IPS-NIHi7 (cell line): ENCODE results near the gene FNDC3B.
A peak's percentile ranks its signal among the peaks of the same experiment; 100 is the strongest.

ENCODE experiments used
- DNase-seq: peaks from one replicate; pipeline ENCODE4 v3.0.0; 2012; ENCODE audit warnings: mixed read lengths; ENCODE audit errors: extremely low spot score

FNDC3B gene

DNA sequence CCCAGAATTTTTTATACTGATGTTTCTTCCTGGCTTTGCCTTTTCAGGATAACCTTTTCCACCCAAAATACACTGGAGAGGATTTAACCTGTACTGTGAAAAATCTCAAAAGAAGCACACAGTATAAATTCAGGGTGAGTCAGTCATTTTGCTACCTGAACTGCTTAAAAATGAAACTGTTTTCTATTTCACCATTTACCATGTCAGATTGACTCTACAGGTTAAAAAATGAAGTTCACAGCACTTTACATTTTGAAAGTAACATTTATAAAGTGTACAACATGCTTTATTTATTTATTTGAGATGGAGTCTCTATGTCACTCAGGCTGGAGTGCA lies 293.6 kb downstream of the FNDC3B start:
- no peak for DNase-seq

DNA sequence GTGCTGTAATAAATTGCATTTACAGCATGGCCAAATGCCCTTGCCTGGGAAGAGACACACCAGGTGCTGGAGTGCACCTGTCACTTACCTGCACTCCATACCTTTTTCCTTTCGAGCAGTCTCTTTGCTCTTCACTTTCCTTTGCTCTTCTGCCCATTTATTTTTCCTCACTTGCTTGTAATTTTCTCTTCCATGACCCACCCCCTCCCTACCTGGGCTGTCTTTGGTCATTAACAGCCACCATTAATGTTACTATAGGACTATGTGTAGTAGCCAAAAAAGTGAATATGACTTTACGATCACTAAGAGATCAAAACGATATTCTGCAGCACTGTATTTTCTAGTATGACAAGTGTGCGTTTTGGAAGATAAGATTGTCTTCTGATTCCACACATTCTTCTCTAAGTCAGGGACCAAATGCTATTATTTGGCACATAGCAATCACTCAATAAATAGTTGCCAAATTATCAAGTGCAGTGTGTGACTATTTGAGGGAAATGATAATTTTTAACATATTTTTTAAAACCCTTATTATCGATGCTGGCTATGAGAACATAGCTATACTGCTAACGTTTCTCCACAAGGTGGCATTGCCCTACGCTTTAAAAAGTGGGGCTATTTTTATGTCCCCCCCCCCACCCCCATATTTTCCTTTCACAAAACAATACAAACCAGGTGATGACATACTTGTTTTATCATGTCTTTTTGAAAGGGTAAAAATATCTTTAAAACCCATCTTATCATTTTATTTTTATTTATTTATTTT lies 294.5 kb downstream of the FNDC3B start:
- DNase-seq: no peak

DNA sequence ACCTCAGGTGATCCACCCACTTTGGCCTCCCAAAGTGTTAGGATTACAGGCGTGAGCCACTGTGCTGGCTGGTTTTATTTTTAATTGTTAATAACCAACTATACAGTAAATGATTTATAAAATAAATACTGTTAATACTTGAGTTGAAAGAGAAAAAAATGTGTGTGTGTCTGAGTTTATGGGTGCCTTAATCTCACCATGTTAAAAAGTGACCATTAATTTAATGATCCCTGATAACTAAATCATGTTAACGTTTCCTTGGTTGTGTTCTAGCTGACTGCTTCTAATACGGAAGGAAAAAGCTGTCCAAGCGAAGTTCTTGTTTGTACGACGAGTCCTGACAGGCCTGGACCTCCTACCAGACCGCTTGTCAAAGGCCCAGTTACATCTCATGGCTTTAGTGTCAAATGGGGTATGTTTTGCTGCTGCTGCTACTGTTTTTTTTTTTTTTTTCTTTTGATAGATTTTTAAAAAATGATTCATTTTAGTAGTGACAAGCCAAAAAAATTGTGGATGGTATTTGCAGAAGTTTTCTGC lies 295.4 kb downstream of the FNDC3B start:
- DNase-seq: no peak

DNA sequence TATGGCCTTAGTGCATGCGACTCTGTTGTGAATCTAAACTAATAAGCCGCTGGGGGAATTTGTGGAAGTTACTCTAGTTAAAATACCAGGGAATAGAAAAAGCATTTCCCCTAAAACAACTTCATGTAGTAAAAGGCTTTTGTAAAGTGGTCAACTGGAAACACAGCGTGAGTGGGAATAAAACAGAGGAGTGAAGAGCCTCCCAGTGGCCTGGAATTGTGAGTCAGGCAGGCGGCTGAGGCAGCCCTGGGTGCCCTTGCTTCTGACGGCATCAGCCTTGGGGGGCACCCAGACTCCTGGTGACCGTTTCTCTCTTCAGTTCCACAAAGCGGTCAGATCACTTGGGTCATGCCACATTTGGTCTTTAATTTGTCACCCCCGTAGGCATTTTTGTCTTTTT lies 300.5 kb downstream of the FNDC3B start:
- DNase-seq: no peak

DNA sequence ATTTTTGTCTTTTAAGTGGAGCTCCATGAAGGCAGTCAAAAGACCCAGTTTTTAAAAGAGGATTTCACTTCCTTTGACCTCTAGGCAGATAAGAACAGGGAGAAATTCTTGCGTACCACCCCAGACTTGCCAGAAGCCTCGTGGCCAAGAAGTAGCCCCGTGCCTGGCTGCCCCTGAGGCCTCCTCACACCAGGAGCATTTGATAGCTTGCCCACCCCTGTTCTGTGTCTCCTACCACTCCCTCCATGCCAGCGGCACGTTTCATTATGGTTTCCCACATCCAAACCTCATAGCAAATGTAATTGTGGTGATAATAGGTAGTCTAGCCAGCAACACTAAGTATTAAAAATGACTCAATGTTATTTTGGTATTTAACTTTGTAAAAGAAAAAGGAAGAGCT lies 301.2 kb downstream of the FNDC3B start:
- no peak for DNase-seq

DNA sequence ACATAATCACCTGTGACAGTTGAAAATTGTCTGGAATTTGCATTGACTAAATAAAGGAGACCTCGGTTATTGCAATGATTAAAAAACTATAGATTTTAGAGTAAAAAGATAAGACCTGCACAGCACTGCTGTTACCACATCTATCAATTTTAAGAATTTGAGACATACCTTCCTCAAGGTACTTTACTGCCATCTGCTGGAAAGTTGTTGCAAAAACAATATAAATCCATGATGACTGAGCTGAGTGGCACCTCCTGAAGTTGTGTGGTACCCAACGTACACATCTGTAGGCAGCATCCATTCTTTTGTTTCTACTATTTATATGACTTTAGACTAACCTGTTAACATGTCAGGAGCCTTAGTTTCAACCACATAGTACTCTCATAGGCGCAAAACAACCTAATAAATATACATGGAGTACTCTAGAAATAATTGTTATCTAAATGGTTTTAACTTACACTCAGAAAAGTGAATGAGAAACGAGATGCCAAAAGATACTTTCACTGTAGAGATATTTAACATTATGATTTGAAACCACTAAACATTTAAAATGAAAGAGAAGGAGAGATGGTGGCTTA lies 302.2 kb downstream of the FNDC3B start:
- DNase-seq: peak; percentile 39

DNA sequence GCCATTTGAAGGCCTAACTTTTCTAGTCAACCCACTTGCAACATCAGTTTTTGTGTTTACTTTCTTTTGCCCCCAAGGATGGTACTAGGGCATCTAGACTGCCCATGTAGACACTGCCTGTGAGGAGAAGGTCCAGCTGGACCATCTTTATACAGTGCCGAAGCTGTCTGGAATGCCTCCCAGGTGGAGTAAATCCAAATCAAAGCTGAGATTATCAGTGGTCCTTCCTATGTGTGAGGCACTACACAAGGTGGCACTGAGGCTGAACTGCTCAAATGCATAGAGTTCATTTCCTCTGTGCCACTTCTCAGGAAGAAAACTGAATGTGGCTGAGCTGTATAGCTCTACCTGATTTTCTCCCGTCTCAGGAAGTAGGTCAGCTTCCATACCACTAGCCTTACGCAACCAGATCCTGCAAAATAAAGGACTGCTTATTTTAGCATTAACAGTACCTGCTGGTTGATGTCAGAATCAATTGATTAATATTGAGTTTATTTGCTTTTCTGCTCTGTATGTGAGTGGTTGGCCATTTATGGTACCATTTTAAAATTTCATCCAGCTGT lies 302.8 kb downstream of the FNDC3B start:
- no peak for DNase-seq

DNA sequence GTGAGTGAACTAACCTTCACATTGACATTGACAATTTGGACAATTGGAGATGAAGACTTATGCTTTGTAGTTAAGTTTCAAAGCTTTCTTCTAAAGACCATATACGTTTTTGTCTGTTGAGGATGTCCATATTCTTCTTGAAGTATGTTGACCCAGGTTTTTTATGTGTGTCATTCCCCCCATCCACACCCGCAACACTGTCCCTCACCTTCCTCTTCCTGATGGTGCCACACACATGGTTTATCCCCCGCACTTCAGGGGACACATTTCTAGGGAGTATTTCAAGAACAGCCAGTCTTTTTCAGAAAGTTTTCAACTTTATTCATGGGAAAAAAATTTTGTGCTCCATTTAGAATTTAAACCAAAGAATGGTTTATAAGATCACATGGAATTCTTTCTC lies 303.7 kb downstream of the FNDC3B start:
- DNase-seq: no peak

DNA sequence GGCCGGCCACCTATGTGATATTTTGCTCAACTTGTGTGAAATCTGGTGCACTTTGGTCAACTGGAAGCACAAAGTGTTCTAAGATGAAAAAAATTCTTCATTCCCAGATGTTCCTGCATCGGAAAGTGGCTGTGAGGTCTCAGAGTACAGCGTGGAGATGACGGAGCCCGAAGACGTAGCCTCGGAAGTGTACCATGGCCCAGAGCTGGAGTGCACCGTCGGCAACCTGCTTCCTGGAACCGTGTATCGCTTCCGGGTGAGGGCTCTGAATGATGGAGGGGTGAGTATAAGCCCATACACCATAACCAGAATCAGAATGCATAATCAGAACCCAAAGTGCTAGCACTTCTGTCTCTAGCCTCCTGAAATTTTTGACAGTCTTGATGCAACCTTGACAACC lies 304.6 kb downstream of the FNDC3B start:
- no peak for DNase-seq

DNA sequence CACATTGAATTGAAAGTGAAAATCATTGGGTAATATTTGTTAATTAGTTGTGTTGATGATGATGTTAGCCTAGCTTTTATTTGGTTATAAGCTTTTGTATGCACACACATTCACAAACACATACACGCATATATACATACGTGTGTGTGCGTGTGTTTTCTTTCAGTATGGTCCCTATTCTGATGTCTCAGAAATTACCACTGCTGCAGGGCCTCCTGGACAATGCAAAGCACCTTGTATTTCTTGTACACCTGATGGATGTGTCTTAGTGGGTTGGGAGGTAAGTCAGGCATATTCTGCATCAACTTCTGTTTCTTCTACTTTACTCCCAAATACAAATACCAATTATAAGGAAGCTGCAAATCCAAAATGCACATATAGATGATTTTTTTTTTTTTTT lies 306.8 kb downstream of the FNDC3B start:
- no peak for DNase-seq

DNA sequence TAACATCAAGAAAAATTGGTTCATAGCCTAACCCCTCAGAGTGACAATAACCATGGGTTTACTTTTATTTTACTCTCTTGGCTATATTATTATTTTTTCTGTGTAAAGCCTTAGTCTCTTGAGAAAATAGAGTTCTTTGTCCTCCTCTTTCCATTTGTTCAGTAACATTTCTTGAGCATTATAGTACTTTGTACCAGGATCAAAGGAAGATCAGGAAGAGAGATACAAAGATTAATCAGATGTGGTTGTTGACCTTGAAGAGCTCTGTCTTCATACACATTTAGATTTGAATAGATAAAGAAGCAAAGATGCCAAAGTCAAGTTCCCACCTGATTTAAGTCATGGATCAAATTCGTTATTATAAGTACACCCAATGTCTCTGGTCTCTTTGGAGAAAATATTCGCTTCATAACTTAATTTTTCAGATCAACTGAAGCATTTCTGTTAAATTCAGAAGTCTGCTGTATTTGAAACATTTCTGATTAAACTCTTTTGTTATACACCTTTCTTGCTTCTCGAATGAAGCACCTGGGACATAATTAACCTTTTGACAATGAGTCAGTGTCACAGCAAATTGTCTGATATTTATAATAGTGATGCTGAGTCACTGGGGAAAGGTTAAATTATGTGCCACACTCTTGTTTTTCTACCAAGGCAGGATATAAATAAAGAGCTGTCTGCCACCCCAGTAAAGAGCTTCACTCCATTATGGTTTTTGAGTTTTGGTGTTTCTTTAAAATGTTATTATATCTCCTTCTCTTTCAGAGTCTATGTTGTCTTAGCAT lies 308.7 kb downstream of the FNDC3B start:
- DNase-seq: no peak

DNA sequence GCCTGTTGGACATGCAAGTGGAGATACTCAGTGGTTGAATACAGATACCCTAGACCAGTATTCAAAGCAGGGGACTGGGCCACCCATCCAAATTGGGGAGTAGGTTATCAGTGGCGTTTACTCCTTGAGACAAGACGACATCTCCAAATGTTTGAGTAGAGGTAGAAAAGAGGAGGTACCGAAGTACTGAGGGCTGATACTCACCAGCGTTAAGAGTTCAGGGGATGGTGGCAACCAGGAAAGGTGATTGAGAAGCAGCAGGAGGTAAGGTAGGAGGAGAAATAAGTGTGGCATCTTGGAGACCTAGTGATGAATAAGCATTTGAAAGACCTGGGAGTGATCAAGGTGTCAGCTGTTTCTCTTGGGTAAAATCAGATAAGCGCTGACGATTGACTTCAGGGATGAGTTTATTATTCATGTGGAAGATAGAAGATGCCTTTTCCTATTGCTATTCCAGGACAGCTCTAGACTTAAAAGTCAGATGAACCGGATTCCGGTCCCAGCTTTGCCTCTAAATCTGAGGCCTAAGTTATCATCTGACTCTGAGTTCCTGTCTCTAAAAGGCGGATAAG lies 312.6 kb downstream of the FNDC3B start:
- DNase-seq: no peak

DNA sequence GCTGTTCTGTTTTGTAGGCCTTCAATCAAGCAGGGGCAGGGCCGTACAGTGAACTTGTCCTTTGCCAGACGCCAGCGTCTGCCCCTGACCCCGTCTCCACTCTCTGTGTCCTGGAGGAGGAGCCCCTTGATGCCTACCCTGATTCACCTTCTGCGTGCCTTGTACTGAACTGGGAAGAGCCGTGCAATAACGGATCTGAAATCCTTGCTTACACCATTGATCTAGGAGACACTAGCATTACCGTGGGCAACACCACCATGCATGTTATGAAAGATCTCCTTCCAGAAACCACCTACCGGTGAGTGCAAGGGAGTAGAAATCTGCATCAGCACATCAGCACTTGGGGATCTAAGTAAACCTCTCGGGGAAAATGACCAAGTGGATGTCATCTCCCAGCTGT lies 313.4 kb downstream of the FNDC3B start:
- no peak for DNase-seq

DNA sequence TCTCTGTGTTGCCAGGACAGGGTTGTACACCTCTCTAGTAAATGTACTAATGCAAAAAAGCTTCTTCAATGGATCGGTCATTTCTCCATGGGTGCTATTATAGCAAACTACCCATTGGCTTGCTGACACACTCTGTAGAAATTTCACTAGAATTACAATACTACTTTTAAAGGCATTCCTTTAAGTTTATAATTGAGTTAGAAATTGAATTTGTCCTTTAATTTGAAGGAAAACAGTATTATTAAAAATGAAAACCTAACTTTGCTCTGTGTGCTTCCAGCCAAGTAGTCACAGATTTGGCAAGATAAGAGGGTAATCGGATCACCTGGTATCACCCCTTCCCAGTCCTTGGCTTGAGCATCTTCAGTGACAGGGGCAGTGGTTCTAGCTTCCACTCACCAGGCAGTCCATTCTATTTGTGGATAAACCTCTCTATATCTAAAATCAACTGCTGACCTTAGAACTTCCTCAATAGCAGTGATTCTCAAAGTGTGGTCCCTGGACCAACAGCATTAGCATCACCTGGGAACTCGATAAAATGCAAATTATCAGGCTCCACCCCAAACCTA lies 315.6 kb downstream of the FNDC3B start:
- DNase-seq: no peak

DNA sequence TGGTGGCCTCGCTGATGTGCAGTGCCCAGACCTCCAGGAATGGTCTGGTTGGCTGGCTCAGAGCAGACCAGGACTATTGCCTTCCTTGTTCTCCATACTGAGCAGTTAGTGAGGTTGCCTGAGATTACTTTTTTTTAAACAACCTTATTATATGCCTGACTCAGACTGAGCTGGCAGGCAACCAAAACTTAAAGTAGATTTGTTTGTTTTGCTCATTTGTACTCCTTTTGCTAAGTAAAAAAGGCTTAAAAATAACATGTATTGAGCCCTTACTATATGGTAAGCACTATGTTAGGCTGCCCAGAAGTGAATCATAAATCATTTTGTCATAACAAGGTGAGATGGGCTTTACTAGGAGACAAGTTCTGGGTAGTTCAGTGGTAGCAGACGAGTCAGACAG lies 316.5 kb downstream of the FNDC3B start:
- DNase-seq: no peak

DNA sequence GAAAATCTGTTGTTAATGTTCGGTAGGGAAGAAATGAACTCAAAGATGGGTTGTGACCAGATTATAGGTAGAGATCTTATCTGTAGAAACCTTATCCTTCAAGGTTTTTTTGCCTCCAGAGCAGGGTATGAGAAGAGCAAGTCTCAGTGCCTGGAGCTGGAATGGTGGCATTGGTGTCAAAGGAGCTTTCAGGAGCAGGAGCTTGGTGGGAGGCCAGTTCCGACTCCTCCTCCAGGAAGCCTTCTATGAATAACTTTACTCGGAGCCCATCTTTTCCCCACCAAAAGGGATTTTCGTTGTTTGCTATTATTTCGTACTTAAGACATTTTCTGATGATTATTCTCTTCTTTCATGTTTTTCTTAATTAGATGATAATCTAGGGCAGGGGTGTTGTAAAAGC lies 317.0 kb downstream of the FNDC3B start:
- DNase-seq: no peak

DNA sequence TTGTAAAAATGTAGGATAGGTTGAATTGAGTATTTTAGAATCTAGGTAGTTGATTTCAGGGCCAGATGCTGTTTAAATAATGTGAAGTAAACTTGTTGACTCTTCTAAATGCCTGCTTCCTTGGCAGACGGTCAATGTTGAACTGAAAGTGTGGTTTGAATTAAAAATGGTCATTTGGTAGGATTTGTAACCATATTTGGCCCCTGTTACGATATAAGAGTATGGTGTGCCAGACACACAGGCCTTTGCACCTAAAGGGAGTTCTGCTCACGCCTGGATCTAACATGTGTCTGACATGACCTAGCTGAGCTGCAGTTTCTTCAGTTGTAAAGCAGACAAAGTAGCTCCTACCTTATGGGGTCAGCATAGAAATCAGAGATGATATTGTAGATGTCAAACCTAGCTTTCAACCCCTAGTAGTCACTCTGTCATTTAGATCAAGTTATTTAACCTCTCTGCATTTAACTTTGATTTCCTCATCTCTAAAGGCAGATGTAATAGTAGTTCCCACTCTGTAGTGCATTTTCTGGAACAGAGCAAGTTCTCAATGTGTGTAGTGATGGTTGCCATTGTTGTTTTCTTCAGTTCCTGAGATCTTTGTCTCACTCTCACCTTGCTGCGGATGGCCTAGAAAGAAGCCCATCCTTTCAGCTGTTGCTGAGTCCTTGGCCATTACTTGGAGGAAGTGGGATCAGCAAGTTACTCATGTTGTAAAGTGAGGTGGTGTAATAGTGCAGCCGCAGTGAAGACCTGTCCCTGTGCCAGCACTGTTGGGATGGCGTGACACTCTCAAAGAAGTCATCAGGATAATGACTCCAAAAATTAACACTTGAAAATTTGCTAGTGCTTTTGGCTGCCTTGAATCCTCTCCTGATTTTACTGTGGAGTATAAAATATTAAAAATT lies 318.7 kb downstream of the FNDC3B start:
- DNase-seq: no peak

DNA sequence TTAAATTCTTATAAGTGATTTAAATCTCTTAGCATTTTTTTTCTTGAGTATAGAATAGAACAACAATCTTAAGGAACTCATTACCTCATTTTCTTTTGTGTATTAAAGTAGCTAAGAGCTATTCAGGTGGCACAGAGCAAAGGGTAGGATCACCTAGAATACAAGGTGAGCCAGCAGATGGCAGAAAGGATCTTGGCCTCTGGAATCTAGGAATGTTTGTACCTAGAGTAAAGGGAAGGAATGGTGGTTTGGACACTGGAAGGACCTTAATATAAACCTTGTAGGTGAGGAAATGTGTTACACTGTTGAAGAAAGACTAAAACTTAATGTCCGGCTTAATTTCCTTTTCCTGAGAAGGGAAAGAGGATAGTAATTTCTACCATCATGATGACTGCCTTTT lies 319.9 kb downstream of the FNDC3B start:
- DNase-seq: no peak

DNA sequence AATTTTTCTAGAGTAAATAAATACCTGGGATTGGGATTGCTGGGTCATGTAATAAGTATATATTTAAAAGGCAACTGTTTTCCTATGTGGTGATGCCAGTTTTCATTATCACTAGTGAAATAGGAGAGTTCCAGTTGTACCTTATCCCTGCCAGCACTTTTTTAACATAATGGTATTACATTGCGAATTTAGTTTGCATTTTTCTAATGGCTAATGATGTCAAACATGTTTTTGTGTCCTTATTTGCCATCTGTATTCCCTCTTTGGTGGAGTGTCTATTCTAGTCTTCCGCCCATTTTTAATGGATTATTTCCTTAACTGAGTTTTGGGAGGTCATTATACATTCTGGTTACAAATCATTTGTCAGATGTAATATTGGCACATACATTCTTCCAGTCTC lies 320.6 kb downstream of the FNDC3B start:
- DNase-seq: no peak

DNA sequence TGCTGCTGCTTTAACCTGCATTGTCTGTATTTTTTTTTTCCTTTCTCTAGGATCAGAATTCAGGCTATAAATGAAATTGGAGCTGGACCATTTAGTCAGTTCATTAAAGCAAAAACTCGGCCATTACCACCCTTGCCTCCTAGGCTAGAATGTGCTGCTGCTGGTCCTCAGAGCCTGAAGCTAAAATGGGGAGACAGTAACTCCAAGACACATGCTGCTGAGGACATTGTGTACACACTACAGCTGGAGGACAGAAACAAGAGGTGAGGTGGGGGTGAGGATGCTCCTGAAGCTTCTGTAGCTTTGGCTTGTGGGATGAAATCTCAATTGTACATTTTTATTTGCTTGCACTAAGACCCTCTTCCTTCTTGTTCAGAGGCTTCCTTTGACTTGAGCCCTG lies 323.2 kb downstream of the FNDC3B start:
- no peak for DNase-seq
